ENCODE measurements around the gene SMU1. TPM values are rescaled to one million over a fixed set of nuclear protein-coding genes. Genes with fewer than 3 reads are reported as not detected.

The SMU1 gene
- total RNA-seq, 4 donors from 2014 or later: 17.8 to 22.6 (median 19.6) TPM

- Histone ChIP-seq H3K36me3 (peaks cover 27 to 68% (median 51%) of the 10 kb centered on the region in 4 donors), H3K4me1 (peaks cover 13 to 36% (median 21%) of the 10 kb centered on the region in 4 donors), H3K4me3 (no peak overlapping the region), H3K9me3 (no peaks in the 10 kb centered on the region), H3K27ac (replicated peaks in 1 of 4) (no peak overlapping the region), H3K27me3 (no peaks in the 10 kb centered on the region)
- 94% methylated on average over 5 of the region's 5 CpGs for WGBS
- intact Hi-C loops (cut with DNase I): no loop called here
- no peak for TF ChIP-seq POLR2A (IDR thresholded peaks at IDR 0.05; ENCODE audit: low read depth)
- no peak for TF ChIP-seq POLR2AphosphoS5 (IDR thresholded peaks at IDR 0.05)
- no peak for TF ChIP-seq CTCF (IDR thresholded peaks at IDR 0.05)
- no peak for TF ChIP-seq EP300 (IDR thresholded peaks at IDR 0.05)
- DNase-seq (ENCODE audit: extremely low spot score): no peak
These were observed 34.2 kb upstream of the SMU1 start for GRCh38 chr9:33110686-33111085.

- no peak overlapping the region for H3K4me3 ChIP-seq
- no peak overlapping the region for H3K27ac ChIP-seq (replicated peaks in 1 of 4)
- H3K4me1 ChIP-seq: peaks cover 13 to 34% (median 21%) of the 10 kb centered on the region in 4 donors
- H3K27me3 ChIP-seq: no peaks in the 10 kb centered on the region
- intact Hi-C loops (cut with DNase I): no loop called here
- no peak for DNase-seq (ENCODE audit: extremely low spot score)
- peaks cover 27 to 62% (median 44%) of the 10 kb centered on the region in 4 donors for H3K36me3 ChIP-seq
- 76% methylated on average over 1 of the region's 1 CpG for WGBS
- no peaks in the 10 kb centered on the region for H3K9me3 ChIP-seq
- TF ChIP-seq POLR2AphosphoS5 (IDR thresholded peaks at IDR 0.05) (no peak), EP300 (IDR thresholded peaks at IDR 0.05) (no peak), CTCF (IDR thresholded peaks at IDR 0.05) (no peak), POLR2A (IDR thresholded peaks at IDR 0.05; ENCODE audit: low read depth) (no peak)
These were observed 33.5 kb upstream of the SMU1 start for GRCh38 chr9:33109850-33110595.

GRCh38 chr9:33109097-33109496 lies 32.6 kb upstream of the SMU1 start:
- TF ChIP-seq POLR2AphosphoS5 (IDR thresholded peaks at IDR 0.05) (no peak), CTCF (IDR thresholded peaks at IDR 0.05) (no peak)
- no peak for DNase-seq (ENCODE audit: extremely low spot score)
- H3K4me1 ChIP-seq: peaks cover 13 to 25% (median 21%) of the 10 kb centered on the region in 4 donors
- H3K27ac ChIP-seq (replicated peaks in 1 of 4): no peak overlapping the region
- 75% methylated on average over 3 of the region's 3 CpGs for WGBS
- H3K4me3 ChIP-seq: no peak overlapping the region
- intact Hi-C loops (cut with DNase I): no loop called here
- no peaks in the 10 kb centered on the region for H3K9me3 ChIP-seq
- no peaks in the 10 kb centered on the region for H3K27me3 ChIP-seq
- H3K36me3 ChIP-seq: peaks cover 26 to 52% (median 35%) of the 10 kb centered on the region in 4 donors

- DNase-seq (ENCODE audit: extremely low spot score): no peak
- Histone ChIP-seq H3K4me1 (peaks cover 13 to 23% (median 21%) of the 10 kb centered on the region in 4 donors), H3K27me3 (no peaks in the 10 kb centered on the region), H3K36me3 (peaks cover 20 to 46% (median 29%) of the 10 kb centered on the region in 4 donors), H3K27ac (replicated peaks in 1 of 4) (no peak overlapping the region), H3K4me3 (no peak overlapping the region), H3K9me3 (no peaks in the 10 kb centered on the region)
- TF ChIP-seq CTCF (IDR thresholded peaks at IDR 0.05): no peak
- TF ChIP-seq POLR2A (IDR thresholded peaks at IDR 0.05; ENCODE audit: low read depth): no peak
- TF ChIP-seq EP300 (IDR thresholded peaks at IDR 0.05): no peak
- no peak for TF ChIP-seq POLR2AphosphoS5 (IDR thresholded peaks at IDR 0.05)
- intact Hi-C loops (cut with DNase I): no loop called here
- WGBS: 89% methylated on average over 3 of the region's 3 CpGs
These were observed 32.0 kb upstream of the SMU1 start for GRCh38 chr9:33108472-33108871.

Data from esophagus muscularis mucosa (tissue), 4 donors.